DMS114 treated with DMSO at 0.1 percent for 48 hours (cell line): ENCODE data around the gene PDE10A.
"Not testable (repeated sequence)": the region's sequence is repeated elsewhere in the genome, so short reads cannot be mapped to it uniquely, and the experiment has no call there.

Experiments
- DNase-seq: peaks from one replicate; lab custom pipeline; 2025; ENCODE audit not compliant: unreplicated experiment; lab: John Stamatoyannopoulos, UW

PDE10A gene

GRCh38 chr6:165557674-165558073 lies 105.4 kb downstream of the PDE10A start:
- DNase-seq = no peak

GRCh38 chr6:165556116-165556843 lies 106.8 kb downstream of the PDE10A start:
- DNase-seq = no peak

- DNase-seq = not testable (repeated sequence)
Observed at GRCh38 chr6:165554644-165555043, 108.4 kb downstream of the PDE10A start.

- no peak for DNase-seq
Observed at GRCh38 chr6:165552248-165552736, 110.7 kb downstream of the PDE10A start.

- no peak for DNase-seq
Observed at GRCh38 chr6:165551828-165552227, 111.2 kb downstream of the PDE10A start.

- no peak for DNase-seq
Observed at GRCh38 chr6:165548450-165548849, 114.6 kb downstream of the PDE10A start.

- DNase-seq = no peak
Observed at GRCh38 chr6:165545806-165546205, 117.2 kb downstream of the PDE10A start.

GRCh38 chr6:165543781-165544180 lies 119.3 kb downstream of the PDE10A start:
- DNase-seq = no peak

- DNase-seq = no peak
Observed at GRCh38 chr6:165536911-165537310, 126.1 kb downstream of the PDE10A start.

GRCh38 chr6:165519316-165519715 lies 143.7 kb downstream of the PDE10A start:
- no peak for DNase-seq

- no peak for DNase-seq
Observed at GRCh38 chr6:165515963-165516624, 146.9 kb downstream of the PDE10A start.

- no peak for DNase-seq
Observed at GRCh38 chr6:165514621-165515020, 148.4 kb downstream of the PDE10A start.

GRCh38 chr6:165511807-165512206 lies 151.2 kb downstream of the PDE10A start:
- no peak for DNase-seq

GRCh38 chr6:165508321-165508869 lies 154.6 kb downstream of the PDE10A start:
- no peak for DNase-seq

- no peak for DNase-seq
Observed at GRCh38 chr6:165506657-165507056, 156.4 kb downstream of the PDE10A start.

GRCh38 chr6:165500214-165500907 lies 162.7 kb downstream of the PDE10A start:
- DNase-seq = not testable (repeated sequence)

GRCh38 chr6:165497472-165497871 lies 165.6 kb downstream of the PDE10A start:
- no peak for DNase-seq

- no peak for DNase-seq
Observed at GRCh38 chr6:165488624-165489295, 174.3 kb downstream of the PDE10A start.

- no peak for DNase-seq
Observed at GRCh38 chr6:165487950-165488349, 175.1 kb downstream of the PDE10A start.

GRCh38 chr6:165487347-165487746 lies 175.7 kb downstream of the PDE10A start:
- DNase-seq = no peak
